ENCODE results near the gene STEAP1B.

Gene STEAP1B

GRCh38 chr7:22425361-22425760 is 74.6 kb downstream of the STEAP1B start:
- Histone ChIP-seq H3F3A (ENCODE audit: insufficient read depth) (no peaks in the 10 kb centered on the region), H3K9ac (ENCODE audit: low read length) (no peak overlapping the region), H3K9me3 (ENCODE audit: insufficient read depth, low read length) (no peaks in the 10 kb centered on the region), H3K9me2 (replicated peaks; ENCODE audit: insufficient read depth, low read length) (no peaks in the 10 kb centered on the region), H3K36me3 (ENCODE audit: low read length) (no peaks in the 10 kb centered on the region), H3K27me3 (ENCODE audit: low read length) (no peaks in the 10 kb centered on the region), H2AFZ (ENCODE audit: low read depth, low read length, severe bottlenecking) (peak overlapping the region; percentile 4), H3K4me2 (ENCODE audit: low read depth, low read length, poor library complexity, severe bottlenecking) (no peak overlapping the region), H4K20me1 (ENCODE audit: low read depth, low read length) (no peaks in the 10 kb centered on the region), H3K27ac (ENCODE audit: low read depth, low read length) (no peak overlapping the region), H3K4me3 (ENCODE audit: insufficient read depth, low read length, poor library complexity, severe bottlenecking) (no peak overlapping the region), H3K79me2 (ENCODE audit: insufficient read depth, low read length) (no peaks in the 10 kb centered on the region)
- TF ChIP-seq CTCF (IDR thresholded peaks at IDR 0.05; ENCODE audit: insufficient read depth, low read length, poor library complexity, severe bottlenecking): no peak
- no peak for TF ChIP-seq EZH2phosphoT487 (conservative IDR thresholded peaks at IDR 0.05; ENCODE audit: low read length)

GRCh38 chr7:22422831-22423615 is 77.0 kb downstream of the STEAP1B start:
- no peaks in the 10 kb centered on the region for H3K36me3 ChIP-seq (ENCODE audit: low read length)
- no peaks in the 10 kb centered on the region for H4K20me1 ChIP-seq (ENCODE audit: low read depth, low read length)
- H3K9me3 ChIP-seq (ENCODE audit: insufficient read depth, low read length): no peaks in the 10 kb centered on the region
- H3F3A ChIP-seq (ENCODE audit: insufficient read depth): no peaks in the 10 kb centered on the region
- TF ChIP-seq CTCF (IDR thresholded peaks at IDR 0.05; ENCODE audit: insufficient read depth, low read length, poor library complexity, severe bottlenecking): no peak
- no peak for TF ChIP-seq EZH2phosphoT487 (conservative IDR thresholded peaks at IDR 0.05; ENCODE audit: low read length)
- no peak overlapping the region for H3K9ac ChIP-seq (ENCODE audit: low read length)
- no peaks in the 10 kb centered on the region for H3K27me3 ChIP-seq (ENCODE audit: low read length)
- no peak overlapping the region for H3K27ac ChIP-seq (ENCODE audit: low read depth, low read length)
- H2AFZ ChIP-seq (ENCODE audit: low read depth, low read length, severe bottlenecking): no peak overlapping the region
- no peak overlapping the region for H3K4me2 ChIP-seq (ENCODE audit: low read depth, low read length, poor library complexity, severe bottlenecking)
- H3K79me2 ChIP-seq (ENCODE audit: insufficient read depth, low read length): no peaks in the 10 kb centered on the region
- H3K9me2 ChIP-seq (replicated peaks; ENCODE audit: insufficient read depth, low read length): no peaks in the 10 kb centered on the region
- H3K4me3 ChIP-seq (ENCODE audit: insufficient read depth, low read length, poor library complexity, severe bottlenecking): no peak overlapping the region

- no peaks in the 10 kb centered on the region for H3K79me2 ChIP-seq (ENCODE audit: insufficient read depth, low read length)
- H4K20me1 ChIP-seq (ENCODE audit: low read depth, low read length): no peaks in the 10 kb centered on the region
- no peaks in the 10 kb centered on the region for H3K9me2 ChIP-seq (replicated peaks; ENCODE audit: insufficient read depth, low read length)
- H3K9me3 ChIP-seq (ENCODE audit: insufficient read depth, low read length): no peaks in the 10 kb centered on the region
- no peak overlapping the region for H3K9ac ChIP-seq (ENCODE audit: low read length)
- H3F3A ChIP-seq (ENCODE audit: insufficient read depth): no peaks in the 10 kb centered on the region
- TF ChIP-seq EZH2phosphoT487 (conservative IDR thresholded peaks at IDR 0.05; ENCODE audit: low read length): no peak
- TF ChIP-seq CTCF (IDR thresholded peaks at IDR 0.05; ENCODE audit: insufficient read depth, low read length, poor library complexity, severe bottlenecking): no peak
- H3K27ac ChIP-seq (ENCODE audit: low read depth, low read length): no peak overlapping the region
- no peak overlapping the region for H3K4me2 ChIP-seq (ENCODE audit: low read depth, low read length, poor library complexity, severe bottlenecking)
- H3K4me3 ChIP-seq (ENCODE audit: insufficient read depth, low read length, poor library complexity, severe bottlenecking): no peak overlapping the region
- no peaks in the 10 kb centered on the region for H3K27me3 ChIP-seq (ENCODE audit: low read length)
- no peak overlapping the region for H2AFZ ChIP-seq (ENCODE audit: low read depth, low read length, severe bottlenecking)
- H3K36me3 ChIP-seq (ENCODE audit: low read length): no peaks in the 10 kb centered on the region
Measured at GRCh38 chr7:22420973-22421635, 78.9 kb downstream of the STEAP1B start.

All from SU-DHL-6 (cell line).